Adipocyte (in vitro differentiated cells): ENCODE data around the gene VWC2.

Source experiments
- DNase-seq: peaks from one replicate; pipeline ENCODE4 v3.0.0-alpha.2; 2015; ENCODE audit warnings: low read depth
- H3K27me3 ChIP-seq: replicated peaks from 2 replicates; pipeline ENCODE4 v1.7.0; 2013; ENCODE audit warnings: mild to moderate bottlenecking, low read length, moderate library complexity; ENCODE audit not compliant: control insufficient read depth, insufficient read depth
- H3K36me3 ChIP-seq: 2 replicates; pipeline ENCODE4 v1.7.0; 2013; ENCODE audit warnings: low read length, mild to moderate bottlenecking, moderate library complexity; ENCODE audit not compliant: control insufficient read depth, insufficient read depth, severe bottlenecking
- H3K4me1 ChIP-seq: 2 replicates; pipeline ENCODE4 v1.7.0; 2013; ENCODE audit warnings: mild to moderate bottlenecking, low read length, moderate library complexity; ENCODE audit not compliant: control insufficient read depth, insufficient read depth
- H3K4me3 ChIP-seq: 2 replicates; pipeline ENCODE4 v1.7.0; 2013; ENCODE audit warnings: mild to moderate bottlenecking, low read length, moderate library complexity
- H3K9ac ChIP-seq: 2 replicates; pipeline ENCODE4 v1.7.0; 2013; ENCODE audit warnings: mild to moderate bottlenecking, low read length, moderate library complexity
- H3K9me3 ChIP-seq: 2 replicates; pipeline ENCODE4 v1.7.0; 2013; ENCODE audit warnings: mild to moderate bottlenecking, low read length, moderate library complexity; ENCODE audit not compliant: control insufficient read depth

VWC2 gene

GRCh38 chr7:49771427-49772176, 1.8 kb upstream of the VWC2 start:
- Histone ChIP-seq H3K9me3 (no peaks in the 10 kb centered on the region), H3K9ac (no peak overlapping the region), H3K36me3 (no peaks in the 10 kb centered on the region), H3K4me3 (no peak overlapping the region), H3K27me3 (peaks cover 46% of the 10 kb centered on the region), H3K4me1 (peaks cover 3% of the 10 kb centered on the region)
- no peak for DNase-seq

- Histone ChIP-seq H3K27me3 (peaks cover 46% of the 10 kb centered on the region), H3K36me3 (no peaks in the 10 kb centered on the region), H3K4me1 (peaks cover 3% of the 10 kb centered on the region), H3K9ac (no peak overlapping the region), H3K9me3 (no peaks in the 10 kb centered on the region), H3K4me3 (no peak overlapping the region)
- no peak for DNase-seq
These were observed 571 bp upstream of the VWC2 start for GRCh38 chr7:49772916-49773217.

GRCh38 chr7:49773936-49774458, 559 bp downstream of the VWC2 start:
- Histone ChIP-seq H3K27me3 (peaks cover 37% of the 10 kb centered on the region), H3K36me3 (no peaks in the 10 kb centered on the region), H3K4me1 (peaks cover 3% of the 10 kb centered on the region), H3K9ac (no peak overlapping the region), H3K9me3 (no peaks in the 10 kb centered on the region), H3K4me3 (peak overlapping the region; percentile 37)
- no peak for DNase-seq

GRCh38 chr7:49774459-49775064, 1.1 kb downstream of the VWC2 start:
- Histone ChIP-seq H3K9me3 (no peaks in the 10 kb centered on the region), H3K9ac (no peak overlapping the region), H3K4me3 (no peak overlapping the region), H3K27me3 (peaks cover 32% of the 10 kb centered on the region), H3K4me1 (peaks cover 3% of the 10 kb centered on the region), H3K36me3 (no peaks in the 10 kb centered on the region)
- no peak for DNase-seq

GRCh38 chr7:49775065-49775948, 1.9 kb downstream of the VWC2 start:
- peak overlapping the region; percentile 33 for H3K4me3 ChIP-seq
- no peaks in the 10 kb centered on the region for H3K36me3 ChIP-seq
- no peak for DNase-seq
- no peak overlapping the region for H3K9ac ChIP-seq
- no peaks in the 10 kb centered on the region for H3K9me3 ChIP-seq
- peaks cover 28% of the 10 kb centered on the region for H3K27me3 ChIP-seq
- peaks cover 3% of the 10 kb centered on the region for H3K4me1 ChIP-seq

GRCh38 chr7:49775949-49776443, 2.6 kb downstream of the VWC2 start:
- DNase-seq = no peak
- H3K27me3 ChIP-seq = peaks cover 26% of the 10 kb centered on the region

GRCh38 chr7:49776994-49777393, 3.6 kb downstream of the VWC2 start:
- Histone ChIP-seq H3K4me1 (peaks cover 3% of the 10 kb centered on the region), H3K9me3 (no peaks in the 10 kb centered on the region), H3K4me3 (no peak overlapping the region), H3K9ac (no peak overlapping the region), H3K36me3 (no peaks in the 10 kb centered on the region), H3K27me3 (peaks cover 18% of the 10 kb centered on the region)
- DNase-seq = no peak

More at GRCh38 chr7:49775949-49776443, 2.6 kb downstream of the VWC2 start:
- H3K9me3 ChIP-seq = no peaks in the 10 kb centered on the region
- H3K4me3 ChIP-seq = peak overlapping the region; percentile 33
- peaks cover 3% of the 10 kb centered on the region for H3K4me1 ChIP-seq
- H3K9ac ChIP-seq = no peak overlapping the region
- no peaks in the 10 kb centered on the region for H3K36me3 ChIP-seq

GRCh38 chr7:49778731-49779270, 5.4 kb downstream of the VWC2 start:
- no peaks in the 10 kb centered on the region for H3K9me3 ChIP-seq
- DNase-seq = no peak
- H3K4me3 ChIP-seq = no peak overlapping the region
- H3K4me1 ChIP-seq = peaks cover 3% of the 10 kb centered on the region
- no peaks in the 10 kb centered on the region for H3K36me3 ChIP-seq
- no peak overlapping the region for H3K9ac ChIP-seq
- peaks cover 6% of the 10 kb centered on the region for H3K27me3 ChIP-seq

GRCh38 chr7:49780953-49781352, 7.5 kb downstream of the VWC2 start:
- Histone ChIP-seq H3K9ac (no peak overlapping the region), H3K27me3 (peaks cover 8% of the 10 kb centered on the region), H3K36me3 (no peaks in the 10 kb centered on the region), H3K4me3 (no peak overlapping the region), H3K9me3 (no peaks in the 10 kb centered on the region), H3K4me1 (no peaks in the 10 kb centered on the region)
- DNase-seq = no peak

GRCh38 chr7:49781996-49782395, 8.6 kb downstream of the VWC2 start:
- H3K4me1 ChIP-seq = no peaks in the 10 kb centered on the region
- H3K9ac ChIP-seq = no peak overlapping the region
- no peak for DNase-seq
- peaks cover 3% of the 10 kb centered on the region for H3K9me3 ChIP-seq
- peaks cover 5% of the 10 kb centered on the region for H3K27me3 ChIP-seq
- H3K36me3 ChIP-seq = no peaks in the 10 kb centered on the region
- H3K4me3 ChIP-seq = no peak overlapping the region

GRCh38 chr7:49783446-49783845, 10.0 kb downstream of the VWC2 start:
- Histone ChIP-seq H3K9me3 (peaks cover 3% of the 10 kb centered on the region), H3K36me3 (no peaks in the 10 kb centered on the region), H3K4me3 (no peak overlapping the region), H3K27me3 (peaks cover 5% of the 10 kb centered on the region), H3K9ac (no peak overlapping the region), H3K4me1 (no peaks in the 10 kb centered on the region)
- no peak for DNase-seq
